ENCODE results near the gene GPI. TPM values are rescaled to one million over a fixed set of nuclear protein-coding genes. Genes with fewer than 3 reads are reported as not detected.

GPI gene
- 102 and 251 TPM in 2 replicates for total RNA-seq

DNA sequence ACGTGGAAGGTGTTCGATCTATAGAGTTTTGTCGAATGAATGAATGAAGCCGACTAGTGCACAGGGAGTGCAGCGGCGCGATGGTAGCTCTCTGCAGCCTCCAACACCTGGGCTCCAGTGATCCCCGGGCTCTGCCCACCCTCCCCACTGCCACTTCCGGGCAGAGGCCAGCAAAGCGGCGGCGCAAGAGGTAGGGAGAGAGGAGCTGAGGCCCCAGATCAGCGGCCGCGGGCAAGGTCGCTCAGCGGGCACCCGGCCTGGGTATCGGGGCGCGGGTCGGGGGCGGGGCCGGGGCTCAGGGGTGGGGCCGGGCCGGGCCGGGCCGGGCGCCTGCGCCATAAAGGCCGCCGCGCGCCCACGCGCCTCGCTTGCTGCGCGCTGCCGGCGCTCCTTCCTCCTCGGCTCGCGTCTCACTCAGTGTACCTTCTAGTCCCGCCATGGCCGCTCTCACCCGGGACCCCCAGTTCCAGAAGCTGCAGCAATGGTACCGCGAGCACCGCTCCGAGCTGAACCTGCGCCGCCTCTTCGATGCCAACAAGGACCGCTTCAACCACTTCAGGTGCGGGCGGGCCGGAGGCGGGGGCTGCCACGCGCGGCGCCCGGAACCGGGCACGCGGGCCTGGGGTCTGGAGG is at the start of gene GPI:
Gene GPI, plus strand, starts transcription at position 367 of the 633 bp plus-strand sequence. Its CDS starts 71 bp downstream, at position 438.

DNA sequence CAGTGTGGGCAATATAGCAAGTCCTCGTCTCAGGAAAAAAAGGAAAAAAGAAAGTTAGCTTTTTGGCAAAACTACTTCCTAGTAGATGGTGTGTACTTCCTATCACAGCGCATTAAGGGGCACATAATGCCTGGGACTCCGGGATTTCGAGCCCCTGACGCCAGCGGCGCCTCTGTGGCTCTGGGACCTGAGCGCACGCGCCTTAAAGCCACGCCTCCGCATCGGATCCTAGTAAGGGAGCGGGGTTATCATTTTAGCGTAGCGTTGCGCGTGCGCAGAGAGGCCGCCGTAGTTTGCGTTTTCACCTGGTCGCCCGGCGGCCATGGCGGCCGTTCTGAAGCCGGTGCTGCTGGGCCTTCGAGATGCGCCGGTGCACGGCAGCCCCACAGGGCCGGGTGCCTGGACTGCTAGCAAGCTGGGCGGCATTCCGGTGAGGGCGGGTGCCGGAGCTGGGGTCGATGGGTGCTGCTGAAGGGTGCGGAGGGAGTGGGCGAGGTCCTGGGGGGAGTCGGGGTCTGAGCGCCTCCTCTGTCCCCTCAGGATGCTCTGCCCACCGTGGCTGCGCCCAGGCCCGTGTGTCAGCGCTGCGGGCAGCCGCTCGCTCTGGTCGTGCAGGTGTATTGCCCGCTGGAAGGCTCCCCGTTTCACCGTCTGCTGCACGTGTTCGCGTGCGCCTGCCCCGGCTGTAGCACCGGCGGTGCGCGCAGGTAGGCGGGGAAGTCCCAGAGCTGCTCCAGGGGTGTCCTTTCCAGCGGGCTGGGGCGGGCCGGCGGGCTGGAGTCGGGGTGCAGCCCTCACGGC is 39.3 kb downstream of the GPI start, which contains the start of gene PDCD2L:
Gene PDCD2L, plus strand, starts transcription at position 291 of the 801 bp plus-strand sequence. Its CDS starts 32 bp downstream, at position 323.

Other genes with a start within 250 kb of the GPI start
- 109 and 136 TPM in 2 replicates for gene LSM14A, start 192.7 kb upstream of the GPI start, total RNA-seq
- gene GARRE1, start 110.6 kb upstream of the GPI start, total RNA-seq: 9.2 and 10.4 TPM in 2 replicates
- gene PDCD2L, start 39.2 kb downstream of the GPI start, total RNA-seq: 19.4 and 28.4 TPM in 2 replicates
- gene UBA2, start 63.2 kb downstream of the GPI start, total RNA-seq: 200 and 229 TPM in 2 replicates
- gene WTIP, start 116.6 kb downstream of the GPI start, total RNA-seq: 20.2 and 35.2 TPM in 2 replicates

Measured in nasal cavity respiratory epithelium epithelial cell of viscerocranial mucosa (primary cell).